Endothelial cell of umbilical vein (primary cell): ENCODE results near the gene COL18A1. TPM values are rescaled to one million over a fixed set of nuclear protein-coding genes. Genes with fewer than 3 reads are reported as not detected.

Source experiments
- BruUV-seq: library from RNA; stranded (reverse); fragments of 400-500 nt; replicated peaks from 2 replicates; lab custom pipeline; 2021; lab: Mats Ljungman, UMichigan
- CTCF ChIA-PET: fragments of 300-600, 350-600 bp; sonication (Branson Sonifier 250); formaldehyde crosslinking; loops from one replicate; lab custom pipeline; 2021; ENCODE audit warnings: antibody characterized with exemption, inconsistent platforms; lab: Charles Lee
- POLR2A ChIA-PET: fragments of 300-600, 350-600 bp; sonication (Branson Sonifier 250); formaldehyde crosslinking; loops from one replicate; lab custom pipeline; 2021; ENCODE audit warnings: antibody characterized with exemption, inconsistent platforms; lab: Charles Lee
- DNase-seq: peaks from one replicate; pipeline ENCODE4 v3.0.0-alpha.2; 2011; ENCODE audit warnings: low read depth, low spot score
- FAIRE-seq: peaks from 2 replicates; lab custom pipeline; 2011; peaks lifted over from hg19 to GRCh38; lab: Jason Lieb, UNC
- H2AFZ ChIP-seq: 2 replicates; pipeline ENCODE4 v1.6.0; 2012; ENCODE audit warnings: low read depth, low read length, control low read depth, inconsistent platforms
- H3K27ac ChIP-seq: 2 replicates; pipeline ENCODE4 v1.5.1; 2011; ENCODE audit warnings: low read depth, mild to moderate bottlenecking, control low read depth, low read length, moderate library complexity; ENCODE audit not compliant: insufficient read depth
- H3K27me3 ChIP-seq, 2 experiments: 2 replicates each; pipeline versions ENCODE4 v1.6.0 to v1.6.1; 2011; ENCODE audit warnings: low read length in 2 of 2, mixed read lengths in 1 of 2; ENCODE audit not compliant: control insufficient read depth in 2 of 2, insufficient read depth in 2 of 2
- H3K36me3 ChIP-seq, 2 experiments: 2 replicates in 1 of 2; 3 replicates in 1 of 2; pipeline ENCODE4 v1.5.1; 2011; ENCODE audit warnings: low read length in 2 of 2, mild to moderate bottlenecking in 1 of 2, moderate library complexity in 1 of 2; ENCODE audit not compliant: control insufficient read depth in 2 of 2, insufficient read depth in 2 of 2; ENCODE audit errors: extremely low read depth in 1 of 2
- H3K4me1 ChIP-seq: 3 replicates; pipeline ENCODE4 v1.5.1; 2011; ENCODE audit warnings: mild to moderate bottlenecking, low read length; ENCODE audit not compliant: control insufficient read depth, insufficient read depth; ENCODE audit errors: extremely low read depth
- H3K4me2 ChIP-seq: 2 replicates; pipeline ENCODE4 v1.6.1; 2011; ENCODE audit warnings: low read length, control low read depth, mixed read lengths; ENCODE audit not compliant: insufficient read depth
- H3K4me3 ChIP-seq, 3 experiments: fragments of 200-600 bp in 1 of 3; sonication (generic), shearing (Covaris generic) in 1 of 3; replicated peaks in 1 of 3; 2 replicates each; pipeline ENCODE4 v1.5.1; 2011 to 2016; ENCODE audit warnings: control low read depth in 3 of 3, low read length in 3 of 3, mild to moderate bottlenecking in 2 of 3, inconsistent platforms in 1 of 3, low read depth in 1 of 3, moderate library complexity in 1 of 3; ENCODE audit not compliant: insufficient read depth in 1 of 3
- H3K79me2 ChIP-seq: 2 replicates; pipeline ENCODE4 v1.6.0; 2012; ENCODE audit warnings: low read length, inconsistent platforms; ENCODE audit not compliant: control insufficient read depth, insufficient read depth
- H3K9ac ChIP-seq: replicated peaks from 2 replicates; pipeline ENCODE3; 2011; ENCODE audit warnings: low read length, control low read depth; ENCODE audit not compliant: insufficient read depth; ENCODE audit errors: extremely low read depth
- H3K9me1 ChIP-seq: replicated peaks from 3 replicates; pipeline ENCODE4 v1.6.0; 2011; ENCODE audit warnings: mild to moderate bottlenecking, low read length; ENCODE audit not compliant: control insufficient read depth, insufficient read depth; ENCODE audit errors: extremely low read depth
- H3K9me3 ChIP-seq: replicated peaks from 2 replicates; pipeline ENCODE4 v1.5.1; 2012; ENCODE audit warnings: low read length, inconsistent platforms; ENCODE audit not compliant: control insufficient read depth, insufficient read depth
- H4K20me1 ChIP-seq: replicated peaks from 2 replicates; pipeline ENCODE3; 2011; ENCODE audit warnings: mild to moderate bottlenecking, low read length; ENCODE audit not compliant: control insufficient read depth, insufficient read depth; ENCODE audit errors: extremely low read depth
- CTCF ChIP-seq, 2 donors: IDR thresholded peaks; 1 replicate in 1 of 2; 2 replicates in 1 of 2; pipeline ENCODE4 v1.5.1; 2011; ENCODE audit warnings: low read length in 2 of 2, mild to moderate bottlenecking in 2 of 2, moderate library complexity in 2 of 2, control low read depth in 1 of 2, inconsistent platforms in 1 of 2, low read depth in 1 of 2; ENCODE audit not compliant: insufficient read depth in 1 of 2; ENCODE audit errors: extremely low read depth in 1 of 2
- EZH2 ChIP-seq: IDR thresholded peaks from 2 replicates; pipeline ENCODE4 v1.6.1; 2012; ENCODE audit warnings: borderline replicate concordance, low read depth, mild to moderate bottlenecking, moderate library complexity, low read length, inconsistent platforms; ENCODE audit not compliant: severe bottlenecking
- FOS ChIP-seq: IDR thresholded peaks from 2 replicates; pipeline ENCODE4 v1.6.1; 2011; ENCODE audit warnings: mild to moderate bottlenecking, low read length, moderate library complexity, borderline replicate concordance; ENCODE audit not compliant: insufficient read depth
- GATA2 ChIP-seq: IDR thresholded peaks from 2 replicates; pipeline ENCODE4 v1.7.0; 2011; ENCODE audit warnings: low read depth, mild to moderate bottlenecking, moderate library complexity, mixed read lengths, low read length; ENCODE audit not compliant: insufficient read length, insufficient read depth
- JUN ChIP-seq: IDR thresholded peaks from 2 replicates; pipeline ENCODE4 v1.6.1; 2011; ENCODE audit warnings: borderline replicate concordance, low read depth; ENCODE audit not compliant: insufficient read length, insufficient read depth
- MYC ChIP-seq: IDR thresholded peaks from one replicate; pipeline ENCODE4 v1.6.1; 2011; ENCODE audit warnings: mild to moderate bottlenecking, low read depth, low read length
- POLR2A ChIP-seq: IDR thresholded peaks from 2 replicates; pipeline ENCODE4 v1.6.1; 2012; ENCODE audit warnings: low read depth, mild to moderate bottlenecking, control low read depth, low read length
- dilution Hi-C: fragments of 300-500 bp; cut with MboI; formaldehyde crosslinking; loops from one replicate; pipeline ENCODE4 v1.15.0; 2019; ENCODE audit warnings: low sequenced_read_pairs; ENCODE audit not compliant: extremely low pct_ligation_motif_present
- intact Hi-C: fragments of 100-400 bp; cut with micrococcal nuclease; formaldehyde crosslinking; loops from one replicate; pipeline ENCODE4 v1.10.0; 2022
- polyA plus RNA-seq, 4 experiments: library from polyadenylated mRNA; depleted of rRNA in 3 of 4; stranded (reverse) in 3 of 4; unstranded in 1 of 4; fragments of >200 nt; gene quantifications; 2 replicates each; pipeline versions ENCODE4 v1.2.1 to v1.2.3, GENCODE V29; 2011 to 2012; ENCODE audit warnings: missing spikeins in 1 of 4
- total RNA-seq: library from RNA; stranded (reverse); gene quantifications from 2 replicates; pipeline ENCODE4 v1.2.3, GENCODE V29; 2021

COL18A1 gene
- total and polyA plus RNA-seq, 2 donors (not counting 3 experiments of a cell fraction or from before 2014, with no cell fraction given) = 198 to 252 TPM

DNA sequence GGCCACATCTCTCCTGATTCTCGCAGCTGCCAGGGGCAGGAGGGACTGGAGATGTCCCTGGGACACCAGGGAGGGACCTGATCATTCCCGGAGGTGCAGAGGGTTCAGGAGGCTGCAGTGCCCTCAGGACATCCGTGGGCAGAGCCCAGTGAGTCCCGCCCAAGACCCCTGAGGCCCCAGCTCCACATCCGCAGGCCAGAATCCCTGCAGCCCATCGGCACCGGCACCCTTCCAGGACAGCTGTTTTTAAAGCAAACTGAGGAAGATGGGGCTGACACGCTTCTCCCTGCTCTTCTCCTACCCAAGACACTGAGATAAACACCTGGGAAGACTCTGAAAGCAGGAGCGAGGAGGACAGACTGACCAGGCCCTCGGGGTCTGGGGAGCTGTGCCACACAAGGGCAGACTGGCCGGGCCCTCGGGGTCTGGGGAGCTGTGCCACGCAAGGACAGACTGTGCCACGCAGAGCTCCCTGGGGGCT lies 111.7 kb downstream of the COL18A1 start:
- H4K20me1 ChIP-seq = no peaks in the 10 kb centered on the region
- intact Hi-C loops = no loop called here
- no peak overlapping the region for H3K4me3 ChIP-seq
- DNase-seq = no peak
- no peaks in the 10 kb centered on the region for H3K9me3 ChIP-seq
- ChIA-PET POLR2A (no interaction called here), CTCF (no interaction called here)
- H3K9me1 ChIP-seq = no peaks in the 10 kb centered on the region
- dilution Hi-C loops = no loop called here
- no peak for TF ChIP-seq POLR2A
- no peak for TF ChIP-seq JUN
- no peak for TF ChIP-seq FOS
- no peak for TF ChIP-seq CTCF (IDR thresholded peaks at IDR 0.05; ENCODE audit: extremely low read depth in 1 of 2, insufficient read depth in 1 of 2, low read depth in 1 of 2, low read length in 2 of 2)
- no peak for TF ChIP-seq MYC
- no peak for TF ChIP-seq GATA2
- TF ChIP-seq EZH2 = no peak
- H3K4me2 ChIP-seq = no peak overlapping the region
- peaks cover 7 to 13% of the 10 kb centered on the region in 2 experiments for H3K36me3 ChIP-seq
- peaks cover 17% of the 10 kb centered on the region for H3K79me2 ChIP-seq
- H3K27ac ChIP-seq = peak overlapping the region; percentile 84
- H3K9ac ChIP-seq = no peak overlapping the region
- H3K27me3 ChIP-seq = no peaks in the 10 kb centered on the region
- no peak overlapping the region for H2AFZ ChIP-seq
- no peak for FAIRE-seq
- H3K4me1 ChIP-seq = peaks cover 21% of the 10 kb centered on the region
- no TSS peak for BruUV-seq
